Ovary (tissue), 9 donors: ENCODE results near the gene GJC2. TPM values are rescaled to one million over a fixed set of nuclear protein-coding genes. Genes with fewer than 3 reads are reported as not detected.

ENCODE experiments used
- DNase-seq, 5 donors: peaks; one replicate each; pipeline ENCODE4 v3.0.0-alpha.2; 2019 to 2020
- H3K27ac ChIP-seq, 2 donors: fragments of 200-600 bp; one replicate each; pipeline versions ENCODE4 v1.5.1 to v1.8.0; 2019 to 2022
- H3K27me3 ChIP-seq: fragments of 200-600 bp; one replicate; pipeline ENCODE4 v1.8.0; 2022
- H3K36me3 ChIP-seq: fragments of 200-600 bp; sonication (generic); one replicate; pipeline ENCODE4 v1.5.1; 2019
- H3K4me1 ChIP-seq: one replicate; pipeline ENCODE4 v1.8.1; 2013; ENCODE audit warnings: mild to moderate bottlenecking, moderate library complexity; ENCODE audit not compliant: insufficient read depth
- H3K4me3 ChIP-seq: fragments of 200-600 bp; sonication (generic); one replicate; pipeline ENCODE4 v1.5.1; 2017
- H3K9me3 ChIP-seq, 2 donors: fragments of 200-600 bp in 1 of 2; sonication (generic) in 1 of 2; one replicate each; pipeline versions ENCODE4 v1.5.1 to v1.8.1; 2013 to 2019; ENCODE audit warnings: mild to moderate bottlenecking in 1 of 2, moderate library complexity in 1 of 2
- CTCF ChIP-seq, 3 donors: fragments of 450-650 bp in 2 of 3; fragments of 200-600 bp in 1 of 3; IDR thresholded peaks; one replicate each; pipeline versions ENCODE4 v1.5.1 to v1.8.0; 2016 to 2022; ENCODE audit warnings: antibody characterized with exemption in 3 of 3, mild to moderate bottlenecking in 1 of 3
- EP300 ChIP-seq: sonication (generic); formaldehyde crosslinking; IDR thresholded peaks from one replicate; pipeline ENCODE4 v1.6.1; 2017; ENCODE audit warnings: antibody characterized with exemption
- POLR2A ChIP-seq: fragments of 450-650 bp; IDR thresholded peaks from one replicate; pipeline ENCODE4 v1.6.1; 2017; ENCODE audit warnings: antibody characterized with exemption, mild to moderate bottlenecking, moderate library complexity
- WGBS, 3 donors: extraction: QIAGEN DNeasy Blood & Tissue Kit in 1 of 3; methylation state at CpG; one replicate each; pipeline versions ENCODE4 v1.1.5 to v1.1.7; 2013 to 2017; 5-methylcytosine and 5-hydroxymethylcytosine counted together
- intact Hi-C, 4 donors: fragments of 100-400 bp; cut with DNase I; formaldehyde crosslinking; loops; one replicate each; pipeline versions ENCODE4 v1.11.0 to v1.15.1; 2022 to 2023
- polyA plus RNA-seq, 2 donors: library from polyadenylated mRNA; stranded (reverse); fragments of 200-250 nt in 1 of 2; fragments of 350-450 nt in 1 of 2; fragmentation: Illumina TruSeq in 1 of 2; extraction: RNeasy Lipid Tissue Mini Kit (QIAGEN cat#74804) in 1 of 2; gene quantifications; one replicate each; pipeline ENCODE4 v1.2.3, GENCODE V29; 2013 to 2014
- total RNA-seq, 7 donors: library from RNA; depleted of rRNA in 2 of 7; stranded (reverse); fragments of >200 nt in 2 of 7; fragmentation: NEBNext Ultra II Directional in 3 of 7; extraction: Animal tissue kit (Norgen Biotek cat#: 25700) in 3 of 7; gene quantifications; one replicate each; pipeline versions ENCODE4 v1.1.0 to v1.2.4, GENCODE V29; 2016 to 2023
- donor health status: DM: no; HTN: no; CAD: no; lungs with moderate emphysema.
- donor health status: DM: no; HTN: no; CAD: no.
- donor health status: Bipolar disorder and iron deficiency.
- donor health status: DM: yes; HTN: yes; CAD: no.
- donor health status: DM: no; HTN: no; CAD: no.
- donor health status: DM: yes; HTN: yes; CAD: no.

The GJC2 gene
- total and polyA plus RNA-seq, 9 donors, result 0.18 to 12.6 (median 6.1) TPM

GRCh38 chr1:228140724-228141225, 9.0 kb upstream of the GJC2 start:
- intact Hi-C loops, result loop anchor here in 1 of 4 donors (1.0 kb wide), 1 partner anchor 25 kb away; the partner anchor contains the start of gene IBA57
- Histone ChIP-seq H3K36me3 (no peaks in the 10 kb centered on the region), H3K4me3 (peak overlapping the region; percentile 83), H3K9me3 (no peaks in the 10 kb centered on the region), H3K27ac (peak overlapping the region; percentile 24 to 88), H3K4me1 (peaks cover 16% of the 10 kb centered on the region), H3K27me3 (no peaks in the 10 kb centered on the region)
- 1 to 5% (median 3%) methylated on average over 24 to 25 of the region's 25 CpGs for WGBS, 3 donors
- TF ChIP-seq EP300 (no peak), CTCF (IDR thresholded peaks at IDR 0.05) (no peak), POLR2A (no peak)
- peak in 1 of 5 donors; percentile 38 for DNase-seq

GRCh38 chr1:228141226-228142044, 8.3 kb upstream of the GJC2 start:
- H3K27ac ChIP-seq, result peak overlapping the region; percentile 32 to 88
- no peaks in the 10 kb centered on the region for H3K9me3 ChIP-seq
- H3K36me3 ChIP-seq, result no peaks in the 10 kb centered on the region
- intact Hi-C loops, result no loop called here
- TF ChIP-seq CTCF (IDR thresholded peaks at IDR 0.05) (no peak), EP300 (no peak), POLR2A (no peak)
- H3K4me1 ChIP-seq, result peaks cover 16% of the 10 kb centered on the region
- no peaks in the 10 kb centered on the region for H3K27me3 ChIP-seq
- H3K4me3 ChIP-seq, result peak overlapping the region; percentile 83
- 20 to 33% (median 24%) methylated on average over 27 of the region's 27 CpGs for WGBS, 3 donors
- peak; percentile 49 to 73 (median 64) for DNase-seq

GRCh38 chr1:228142155-228142691, 7.5 kb upstream of the GJC2 start:
- Histone ChIP-seq H3K4me3 (peak overlapping the region; percentile 83), H3K9me3 (no peaks in the 10 kb centered on the region), H3K36me3 (no peaks in the 10 kb centered on the region), H3K27ac (no peak overlapping the region), H3K27me3 (no peaks in the 10 kb centered on the region), H3K4me1 (peaks cover 16% of the 10 kb centered on the region)
- TF ChIP-seq POLR2A (no peak), EP300 (no peak), CTCF (IDR thresholded peaks at IDR 0.05) (no peak)
- intact Hi-C loops, result no loop called here
- DNase-seq, result peak in 3 of 5 donors; percentile 38 to 46 (median 43)
- 73 to 77% (median 73%) methylated on average over 16 of the region's 16 CpGs for WGBS, 3 donors

- Histone ChIP-seq H3K4me3 (no peak overlapping the region), H3K4me1 (peaks cover 16% of the 10 kb centered on the region), H3K36me3 (no peaks in the 10 kb centered on the region), H3K9me3 (no peaks in the 10 kb centered on the region), H3K27ac (no peak overlapping the region), H3K27me3 (no peaks in the 10 kb centered on the region)
- TF ChIP-seq POLR2A, result no peak
- TF ChIP-seq CTCF (IDR thresholded peaks at IDR 0.05), result no peak
- TF ChIP-seq EP300, result no peak
- intact Hi-C loops, result no loop called here
- WGBS, 3 donors, result 73 to 79% (median 76%) methylated on average over 11 of the region's 11 CpGs
- DNase-seq, result peak in 2 of 5 donors; percentile 33 to 35
These were observed 7.0 kb upstream of the GJC2 start for GRCh38 chr1:228142701-228143136.
